HG02642 (cell line): ENCODE results near the gene NFE2L1.
"Not testable (repeated sequence)": the region's sequence is repeated elsewhere in the genome, so short reads cannot be mapped to it uniquely, and the experiment has no call there.

ENCODE experiments used
- ATAC-seq: cut with Tn5 transposase; IDR thresholded peaks from one replicate; pipeline ENCODE4 v1.9.1; 2021; ENCODE audit warnings: mild to moderate bottlenecking; ENCODE audit not compliant: unreplicated experiment, poor library complexity

Gene NFE2L1

DNA sequence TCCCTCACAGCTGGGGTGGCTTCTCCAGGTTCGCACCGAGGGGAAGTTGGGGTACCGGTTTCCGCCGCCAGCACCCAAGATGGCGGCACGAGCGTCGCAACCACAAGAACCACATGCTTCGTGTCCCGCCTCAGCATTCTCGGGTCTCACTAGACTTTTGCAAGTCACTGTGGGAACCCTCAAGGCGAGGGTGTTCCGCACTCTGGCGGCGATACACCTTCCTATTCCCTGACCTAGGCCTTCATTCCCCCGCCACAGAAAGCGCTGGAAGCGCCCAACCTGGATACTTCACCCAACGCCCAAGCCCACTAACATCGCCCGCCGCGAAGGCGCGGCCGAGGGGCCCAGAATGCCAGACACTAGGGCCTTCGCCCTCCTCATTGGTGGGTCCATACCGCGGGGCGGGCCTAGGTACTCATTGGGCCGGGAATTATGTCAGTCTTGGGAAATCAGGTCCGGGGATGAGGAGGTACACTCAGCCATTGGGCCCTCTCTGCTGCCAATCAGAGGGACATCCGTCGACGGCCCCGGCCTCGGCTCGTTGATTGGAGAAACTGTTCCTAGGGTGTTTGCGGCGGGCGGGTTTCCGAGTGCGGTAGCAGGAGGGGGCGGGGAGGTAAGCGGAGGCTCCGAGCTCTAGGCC, at the start of gene NFE2L1:
Gene NFE2L1 (plus strand): TSS at position 619 of the 643 bp plus-strand sequence. CDS start 2,760 bp downstream, outside the sequence.
- ATAC-seq, result peak; percentile 91

- ATAC-seq, result no peak
Observed at GRCh38 chr17:47999582-47999981, 48.6 kb upstream of the NFE2L1 start.

DNA sequence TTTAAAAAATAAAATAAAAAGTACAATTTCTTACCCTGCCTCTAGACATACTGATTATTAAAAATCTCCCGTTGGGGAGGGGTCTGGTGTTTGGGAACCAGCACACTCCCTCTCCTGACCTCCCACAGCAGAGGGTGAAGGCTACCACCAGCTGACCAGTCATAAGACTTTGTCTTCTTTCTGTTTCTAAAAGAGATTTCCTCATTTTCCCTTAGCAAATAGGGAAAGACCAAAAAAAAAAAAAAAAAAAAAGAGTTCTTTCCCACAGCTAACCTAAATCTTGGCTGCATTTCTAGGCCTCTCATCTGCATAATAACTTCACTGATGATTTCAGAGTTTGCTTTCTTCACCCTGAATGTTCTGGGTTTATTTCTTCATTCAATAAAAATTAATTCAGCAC, 47.0 kb upstream of the NFE2L1 start:
- no peak for ATAC-seq

GRCh38 chr17:48001657-48002056, 46.5 kb upstream of the NFE2L1 start:
- ATAC-seq, result not testable (repeated sequence)

DNA sequence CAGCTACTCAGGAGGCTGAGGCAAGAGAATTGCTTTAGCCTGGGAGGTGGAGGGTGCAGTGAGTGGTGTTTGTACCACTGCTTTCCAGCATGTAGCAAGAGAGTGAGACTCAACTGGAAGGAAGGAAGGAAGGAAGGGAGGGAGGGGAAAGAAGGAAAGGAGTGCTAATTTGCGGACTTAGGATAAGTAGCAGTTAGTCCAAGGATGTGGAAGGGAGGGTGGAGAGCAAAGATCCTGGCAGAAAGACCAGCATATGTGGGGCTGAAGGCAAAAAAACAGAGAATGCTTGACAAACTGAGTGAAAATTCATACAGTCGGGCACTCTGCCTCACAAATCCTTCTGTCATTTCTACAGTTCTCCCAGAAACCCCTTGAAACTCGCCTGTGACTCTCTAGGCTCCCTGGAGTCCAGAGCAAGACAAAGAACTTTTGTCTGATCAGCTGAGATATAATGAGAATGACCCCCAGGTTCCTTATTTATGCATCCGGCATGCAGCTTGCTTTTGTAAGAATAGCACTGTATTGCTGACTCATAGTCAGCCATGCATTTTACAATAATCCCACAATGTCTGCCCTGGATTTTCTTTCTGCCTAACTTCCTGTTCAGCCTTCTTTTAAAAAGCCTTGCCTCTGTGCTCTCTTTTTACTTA, 45.8 kb upstream of the NFE2L1 start:
- no peak for ATAC-seq

GRCh38 chr17:48002916-48003416, 45.2 kb upstream of the NFE2L1 start:
- ATAC-seq, result no peak

DNA sequence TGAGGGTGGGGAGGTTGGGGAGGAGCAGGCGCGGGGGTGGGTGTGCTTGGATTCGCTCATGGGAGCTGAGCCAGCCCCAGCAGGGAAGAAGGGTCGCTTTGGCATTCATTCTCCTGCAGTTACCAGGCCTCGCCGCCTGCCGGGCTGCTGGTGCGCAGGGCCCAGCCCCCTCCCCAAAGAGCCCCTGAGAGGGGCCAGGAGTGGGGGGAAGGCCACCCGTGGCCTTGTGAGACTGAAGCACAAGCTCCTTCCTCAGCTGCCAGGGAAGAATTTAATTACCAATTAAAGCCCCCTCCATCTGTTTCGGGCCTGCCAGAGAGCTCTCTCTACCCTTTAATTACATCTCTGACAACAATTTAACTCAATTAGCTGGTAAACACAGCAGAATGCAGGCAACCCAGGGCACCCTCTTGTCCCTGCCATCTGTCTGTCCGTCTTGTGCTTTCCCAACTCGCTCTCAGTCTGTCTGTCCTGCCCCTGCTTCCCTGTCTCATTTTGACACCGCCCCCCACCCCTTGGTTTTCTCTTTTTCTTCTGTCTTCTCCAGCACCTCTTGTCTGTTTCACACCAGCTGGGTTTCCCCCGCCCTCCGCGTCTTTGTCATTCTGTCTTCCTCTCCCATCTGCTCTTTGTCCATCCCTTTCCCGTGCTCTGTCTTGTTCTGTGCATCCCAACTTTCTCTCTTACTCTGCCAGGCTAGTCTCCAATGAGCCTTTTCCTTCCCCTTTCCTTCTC, 44.6 kb upstream of the NFE2L1 start:
- no peak for ATAC-seq

GRCh38 chr17:48004983-48005382, 43.2 kb upstream of the NFE2L1 start:
- no peak for ATAC-seq

DNA sequence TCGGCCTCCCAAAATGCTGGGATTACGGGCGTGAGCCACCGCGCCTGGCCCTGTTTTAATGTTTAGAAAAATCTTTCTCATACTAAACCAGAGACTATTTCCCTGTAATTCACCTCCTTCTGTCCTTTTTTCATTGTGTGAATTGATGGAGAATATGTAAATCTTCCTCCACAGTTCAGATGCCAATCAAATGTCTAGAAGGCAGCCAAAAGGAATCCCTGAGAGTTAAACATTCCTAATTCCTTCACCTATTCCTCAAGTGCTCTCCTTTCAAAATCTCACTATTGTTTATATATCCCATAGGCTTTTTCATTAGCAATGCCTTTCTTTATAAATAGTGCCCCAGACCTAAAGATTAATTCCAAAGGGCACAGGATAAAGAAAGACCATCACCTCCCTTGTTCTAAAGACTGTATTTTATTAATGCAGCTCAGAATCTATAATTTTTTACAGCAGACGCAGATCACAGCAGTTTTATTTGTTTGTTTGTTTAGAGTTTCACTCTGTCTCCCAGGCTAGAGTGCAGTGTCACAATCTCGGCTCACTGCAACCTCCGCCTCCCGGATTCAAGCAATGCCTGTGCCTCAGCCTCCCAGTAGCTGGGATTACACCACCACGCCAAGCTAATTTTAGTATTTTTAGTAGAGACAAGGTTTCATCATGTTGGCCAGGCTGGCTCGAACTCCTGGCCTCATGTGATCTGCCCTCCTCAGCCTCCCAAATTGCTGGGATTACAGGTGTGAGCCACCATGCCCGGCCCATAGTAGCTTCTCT, 41.0 kb upstream of the NFE2L1 start:
- ATAC-seq, result no peak

- ATAC-seq, result no peak
Observed at GRCh38 chr17:48010193-48010592, 38.0 kb upstream of the NFE2L1 start.

DNA sequence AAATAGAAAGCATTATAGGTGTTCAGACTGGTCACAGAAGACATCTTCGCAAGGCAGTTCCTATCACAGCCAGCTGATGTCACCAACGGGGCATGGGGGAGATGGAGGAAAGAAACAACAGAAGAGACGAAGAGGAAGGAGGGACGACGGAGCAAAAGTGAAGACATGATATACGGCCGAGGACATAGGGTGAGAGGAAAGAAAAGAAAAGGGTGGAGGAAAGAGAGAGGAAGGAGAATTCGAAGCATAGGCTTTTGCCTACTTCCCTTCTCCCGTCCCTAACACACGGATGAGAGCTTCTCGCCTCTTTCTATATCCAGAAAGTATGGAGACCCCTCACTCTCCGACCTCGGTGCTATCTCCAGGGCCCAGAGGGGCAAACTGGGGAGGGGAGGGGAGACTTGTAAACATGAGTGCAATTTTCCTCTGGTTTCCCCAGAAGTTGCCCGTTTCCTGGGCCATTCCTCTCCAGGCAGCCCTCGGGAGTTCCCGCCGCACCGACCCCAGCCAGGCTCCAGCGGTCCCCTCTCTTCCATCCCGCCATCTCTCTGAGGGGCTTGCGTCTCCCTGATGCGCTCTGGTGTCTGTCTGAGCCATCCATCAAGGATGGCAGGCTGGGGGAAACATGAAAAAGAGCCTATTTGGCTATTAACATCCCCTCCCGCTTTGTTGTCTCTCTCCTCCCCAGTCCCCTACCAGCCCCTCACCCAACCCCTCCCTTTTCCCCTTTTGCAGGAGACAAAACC, 36.6 kb upstream of the NFE2L1 start:
- no peak for ATAC-seq

DNA sequence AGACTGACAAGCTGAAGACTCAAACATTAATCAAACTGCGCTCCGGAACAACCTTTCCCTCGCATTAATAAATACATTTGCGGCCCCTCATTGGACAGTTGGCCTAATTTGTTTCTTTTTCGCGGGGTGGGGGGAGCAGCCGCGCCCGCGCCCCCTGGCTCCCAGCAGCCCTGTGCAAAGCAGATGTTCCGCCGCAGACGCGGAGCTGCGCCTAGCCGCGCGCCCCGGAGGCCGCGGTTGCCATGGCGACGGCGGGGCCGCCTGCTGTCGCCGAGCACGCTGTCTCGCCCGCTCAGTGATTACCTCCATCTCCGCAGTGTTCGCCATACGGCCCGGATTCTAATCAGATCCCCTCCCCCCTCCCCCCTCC, 36.0 kb upstream of the NFE2L1 start:
- ATAC-seq, result peak; percentile 53

DNA sequence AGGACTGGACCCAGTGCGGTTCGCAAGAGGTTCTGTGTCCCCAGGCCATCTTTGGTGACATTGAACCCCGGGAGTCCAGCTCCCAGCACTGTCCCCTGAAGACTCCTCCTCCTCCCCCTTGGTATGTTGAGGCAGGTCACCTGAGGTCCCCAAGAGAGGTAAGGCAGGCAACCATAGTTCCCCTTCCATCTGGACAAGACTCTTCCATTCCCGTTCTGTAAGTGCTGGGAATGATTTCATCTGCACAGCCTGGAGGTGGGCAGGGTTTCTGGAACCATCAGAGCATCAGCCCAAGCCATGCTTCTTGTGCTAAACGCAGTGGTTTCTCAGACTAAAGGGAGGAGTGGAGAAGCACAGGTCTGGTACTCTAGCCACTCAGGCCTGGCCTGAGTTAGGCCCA, 35.5 kb upstream of the NFE2L1 start:
- ATAC-seq, result no peak

- ATAC-seq, result no peak
Observed at GRCh38 chr17:48013876-48014594, 34.1 kb upstream of the NFE2L1 start.

DNA sequence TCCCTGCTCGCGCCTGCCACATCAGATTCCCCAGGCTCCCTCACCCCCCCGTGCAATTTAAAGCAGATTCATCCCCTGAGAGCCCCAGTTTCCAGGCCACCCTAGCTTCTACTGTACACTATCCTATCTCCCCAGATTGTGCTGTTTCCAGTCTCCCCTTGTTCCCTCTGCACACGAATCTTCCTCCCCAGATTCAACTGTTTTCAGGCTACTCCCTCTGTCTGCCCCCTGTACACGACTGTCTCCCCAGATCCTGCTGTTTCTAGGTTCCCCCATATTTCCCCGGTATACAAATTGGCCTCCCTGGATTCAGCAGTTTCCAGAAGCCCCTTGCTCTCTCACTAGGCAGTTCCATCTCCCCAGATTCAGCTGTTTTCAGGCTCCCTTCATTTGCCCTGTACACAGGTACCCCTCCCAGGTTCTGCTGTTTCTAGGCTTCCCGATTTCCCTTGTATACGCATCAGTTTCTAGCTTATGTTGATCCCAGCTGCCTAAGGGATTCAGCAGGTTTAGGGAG, 33.5 kb upstream of the NFE2L1 start:
- no peak for ATAC-seq

DNA sequence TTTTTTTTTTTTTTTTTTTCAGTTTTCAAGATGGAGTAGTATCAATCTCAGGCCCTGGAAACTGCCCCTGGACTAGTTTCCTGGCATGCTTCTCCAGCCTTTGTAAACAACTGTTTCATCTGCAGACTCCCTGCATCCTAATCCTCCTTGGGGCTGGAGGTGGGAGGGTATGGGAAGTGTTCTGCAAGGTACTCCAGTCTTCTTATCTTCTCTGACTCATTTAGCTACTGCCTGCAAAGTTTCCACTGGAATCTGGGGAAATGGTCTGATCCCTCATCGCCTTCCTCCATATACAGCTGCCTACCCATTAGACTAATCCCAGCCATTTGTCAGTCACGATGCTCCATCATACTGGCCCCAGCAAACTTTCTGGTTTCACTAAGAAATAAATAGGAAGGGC, 32.0 kb upstream of the NFE2L1 start:
- no peak for ATAC-seq

- ATAC-seq, result peak; percentile 10
Observed at GRCh38 chr17:48017817-48018158, 30.4 kb upstream of the NFE2L1 start.

DNA sequence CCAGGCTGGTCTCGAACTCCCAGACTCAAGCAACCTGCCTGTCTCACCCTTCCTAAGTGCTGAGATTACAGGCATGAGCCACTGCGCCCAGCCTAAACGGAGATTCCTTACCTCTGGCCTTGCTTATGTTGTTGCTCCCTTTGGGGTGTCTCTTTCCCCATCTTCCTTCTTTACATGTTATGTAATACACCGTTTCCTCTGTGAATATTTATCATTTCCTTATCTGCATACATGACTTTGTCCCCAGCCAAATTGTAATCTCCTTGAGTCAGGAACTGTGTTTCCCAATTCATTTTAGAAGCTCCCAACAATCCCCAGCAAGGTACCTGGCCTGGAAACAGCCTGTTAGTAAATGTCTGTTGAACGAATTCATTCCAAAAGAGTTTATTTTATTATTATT, 26.2 kb upstream of the NFE2L1 start:
- ATAC-seq, result no peak

DNA sequence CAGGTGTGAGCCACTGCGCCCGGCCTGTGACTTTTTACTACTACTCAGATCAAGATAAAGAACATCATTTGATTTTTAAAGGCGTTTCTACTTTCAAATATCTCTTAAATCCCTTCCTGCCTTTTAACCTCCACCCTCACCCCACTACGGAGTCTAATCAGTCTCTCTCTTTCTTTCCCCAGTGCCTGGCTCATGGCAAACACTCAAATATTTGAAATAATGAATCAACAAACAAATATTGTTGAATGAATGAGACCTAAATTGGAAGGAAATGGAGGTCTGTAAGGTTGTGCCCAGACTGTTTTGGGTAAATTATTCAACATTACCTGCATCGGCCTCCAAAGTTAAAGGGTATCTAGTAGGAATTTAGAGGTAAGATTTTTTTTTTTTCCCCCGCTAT, 25.3 kb upstream of the NFE2L1 start:
- ATAC-seq, result no peak
